ENCODE results near the gene GOLGA6L10. TPM values are rescaled to one million over a fixed set of nuclear protein-coding genes. Genes with fewer than 3 reads are reported as not detected.
"Not testable (repeated sequence)": the region's sequence is repeated elsewhere in the genome, so short reads cannot be mapped to it uniquely, and the experiment has no call there.

GOLGA6L10 gene
- total and polyA plus RNA-seq, 7 experiments from 2014 or later, result 0.04 to 3.8 (median 1.0) TPM

DNA sequence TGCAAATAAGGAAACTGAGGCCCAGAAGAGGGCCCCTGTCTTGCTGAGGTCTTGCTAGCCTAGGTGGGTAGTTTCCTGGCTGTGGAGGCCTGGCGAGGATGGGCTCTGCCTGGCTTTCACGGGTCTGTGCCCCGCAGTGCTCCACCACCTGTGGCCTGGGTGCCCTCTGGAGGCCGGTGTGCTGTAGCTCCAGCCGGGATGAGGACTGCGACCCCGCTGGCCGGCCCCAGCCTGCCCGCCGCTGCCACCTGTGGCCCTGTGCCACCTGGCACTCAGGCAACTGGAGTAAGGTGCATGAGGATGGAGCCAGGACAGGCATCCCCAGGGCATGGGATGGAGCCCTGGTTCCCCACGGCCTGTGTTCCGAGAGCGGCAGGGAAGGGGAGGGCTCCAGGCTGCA, 20.2 kb downstream of the GOLGA6L10 start:
- H3K36me3 Mint-ChIP-seq; H3K27ac ChIP-seq (ENCODE audit: low read depth, low read length); H3K4me1 Mint-ChIP-seq; intact Hi-C loops (cut with micrococcal nuclease); H3K27me3 ChIP-seq (ENCODE audit: control insufficient read depth in 2 of 2, insufficient read depth in 2 of 2, low read length in 2 of 2); POLR2A ChIA-PET; H3K9me3 ChIP-seq (ENCODE audit: control insufficient read depth in 2 of 3, low read length in 3 of 3); H3K4me1 ChIP-seq (ENCODE audit: control insufficient read depth in 2 of 2, insufficient read depth in 2 of 2, low read length in 2 of 2); DNase-seq; H3K27ac Mint-ChIP-seq; H3K9me3 Mint-ChIP-seq; ATAC-seq; H3K4me3 Mint-ChIP-seq; H3K4me3 ChIP-seq (ENCODE audit: low read length); H3K36me3 ChIP-seq (ENCODE audit: control insufficient read depth in 2 of 3, insufficient read depth in 3 of 3, low read length in 3 of 3); H3K27me3 Mint-ChIP-seq; CTCF ChIA-PET: not testable (repeated sequence)

DNA sequence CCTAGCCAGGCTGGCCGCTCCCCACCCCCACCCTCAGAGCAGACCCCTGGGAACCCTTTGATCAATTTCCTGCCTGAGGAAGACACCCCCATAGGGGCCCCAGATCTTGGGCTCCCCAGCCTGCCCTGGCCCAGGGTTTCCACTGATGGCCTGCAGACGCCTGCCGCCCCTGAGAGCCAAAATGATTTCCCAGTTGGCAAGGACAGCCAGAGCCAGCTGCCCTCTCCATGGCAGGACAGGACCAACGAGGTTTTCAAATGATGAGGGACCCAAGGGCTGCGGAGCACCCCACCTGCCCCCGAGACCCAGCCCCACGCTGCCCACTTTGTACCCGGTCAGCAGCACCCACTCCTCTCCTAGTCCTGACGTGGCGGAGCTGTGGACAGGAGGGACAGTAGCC, 21.9 kb downstream of the GOLGA6L10 start:
- H3K9me3 ChIP-seq (ENCODE audit: control insufficient read depth in 2 of 3, low read length in 3 of 3); H3K4me1 ChIP-seq (ENCODE audit: control insufficient read depth in 2 of 2, insufficient read depth in 2 of 2, low read length in 2 of 2); H3K4me3 Mint-ChIP-seq; CTCF ChIA-PET; POLR2A ChIA-PET; H3K36me3 Mint-ChIP-seq; H3K4me3 ChIP-seq (ENCODE audit: low read length); H3K36me3 ChIP-seq (ENCODE audit: control insufficient read depth in 2 of 3, insufficient read depth in 3 of 3, low read length in 3 of 3); H3K27ac ChIP-seq (ENCODE audit: low read depth, low read length); ATAC-seq; H3K27ac Mint-ChIP-seq; H3K9me3 Mint-ChIP-seq; H3K27me3 Mint-ChIP-seq; DNase-seq; H3K27me3 ChIP-seq (ENCODE audit: control insufficient read depth in 2 of 2, insufficient read depth in 2 of 2, low read length in 2 of 2); H3K4me1 Mint-ChIP-seq; intact Hi-C loops (cut with micrococcal nuclease): not testable (repeated sequence)

- ATAC-seq; H3K9me3 Mint-ChIP-seq; H3K27ac ChIP-seq (ENCODE audit: low read depth, low read length); H3K36me3 ChIP-seq (ENCODE audit: control insufficient read depth in 2 of 3, insufficient read depth in 3 of 3, low read length in 3 of 3); H3K36me3 Mint-ChIP-seq; H3K27me3 Mint-ChIP-seq; H3K4me1 Mint-ChIP-seq; H3K27me3 ChIP-seq (ENCODE audit: control insufficient read depth in 2 of 2, insufficient read depth in 2 of 2, low read length in 2 of 2); DNase-seq; H3K27ac Mint-ChIP-seq; H3K4me3 Mint-ChIP-seq; intact Hi-C loops (cut with micrococcal nuclease); POLR2A ChIA-PET; H3K4me3 ChIP-seq (ENCODE audit: low read length); H3K4me1 ChIP-seq (ENCODE audit: control insufficient read depth in 2 of 2, insufficient read depth in 2 of 2, low read length in 2 of 2); CTCF ChIA-PET; H3K9me3 ChIP-seq (ENCODE audit: control insufficient read depth in 2 of 3, low read length in 3 of 3): not testable (repeated sequence)
These were observed 22.4 kb downstream of the GOLGA6L10 start for GRCh38 chr15:82326896-82327295.

GRCh38 chr15:82325646-82326045, 23.6 kb downstream of the GOLGA6L10 start:
- H3K27ac Mint-ChIP-seq; H3K36me3 Mint-ChIP-seq; intact Hi-C loops (cut with micrococcal nuclease); ATAC-seq; H3K27me3 ChIP-seq (ENCODE audit: control insufficient read depth in 2 of 2, insufficient read depth in 2 of 2, low read length in 2 of 2); H3K36me3 ChIP-seq (ENCODE audit: control insufficient read depth in 2 of 3, insufficient read depth in 3 of 3, low read length in 3 of 3); H3K4me1 ChIP-seq (ENCODE audit: control insufficient read depth in 2 of 2, insufficient read depth in 2 of 2, low read length in 2 of 2); H3K9me3 ChIP-seq (ENCODE audit: control insufficient read depth in 2 of 3, low read length in 3 of 3); POLR2A ChIA-PET; H3K27ac ChIP-seq (ENCODE audit: low read depth, low read length); H3K4me3 Mint-ChIP-seq; DNase-seq; CTCF ChIA-PET; H3K4me3 ChIP-seq (ENCODE audit: low read length); H3K4me1 Mint-ChIP-seq; H3K9me3 Mint-ChIP-seq; H3K27me3 Mint-ChIP-seq: not testable (repeated sequence)

GRCh38 chr15:82324831-82325230, 24.4 kb downstream of the GOLGA6L10 start:
- H3K4me1 ChIP-seq (ENCODE audit: control insufficient read depth in 2 of 2, insufficient read depth in 2 of 2, low read length in 2 of 2); H3K36me3 ChIP-seq (ENCODE audit: control insufficient read depth in 2 of 3, insufficient read depth in 3 of 3, low read length in 3 of 3); ATAC-seq; H3K27me3 ChIP-seq (ENCODE audit: control insufficient read depth in 2 of 2, insufficient read depth in 2 of 2, low read length in 2 of 2); H3K27ac ChIP-seq (ENCODE audit: low read depth, low read length); intact Hi-C loops (cut with micrococcal nuclease); H3K36me3 Mint-ChIP-seq; CTCF ChIA-PET; H3K27ac Mint-ChIP-seq; H3K4me3 ChIP-seq (ENCODE audit: low read length); H3K4me1 Mint-ChIP-seq; H3K4me3 Mint-ChIP-seq; H3K9me3 ChIP-seq (ENCODE audit: control insufficient read depth in 2 of 3, low read length in 3 of 3); H3K27me3 Mint-ChIP-seq; DNase-seq; POLR2A ChIA-PET; H3K9me3 Mint-ChIP-seq: not testable (repeated sequence)

GRCh38 chr15:82322488-82322887, 26.8 kb downstream of the GOLGA6L10 start:
- POLR2A ChIA-PET; H3K4me1 ChIP-seq (ENCODE audit: control insufficient read depth in 2 of 2, insufficient read depth in 2 of 2, low read length in 2 of 2); H3K27me3 ChIP-seq (ENCODE audit: control insufficient read depth in 2 of 2, insufficient read depth in 2 of 2, low read length in 2 of 2); DNase-seq; ATAC-seq; H3K9me3 ChIP-seq (ENCODE audit: control insufficient read depth in 2 of 3, low read length in 3 of 3); H3K27ac ChIP-seq (ENCODE audit: low read depth, low read length); H3K9me3 Mint-ChIP-seq; H3K4me1 Mint-ChIP-seq; CTCF ChIA-PET; H3K27ac Mint-ChIP-seq; intact Hi-C loops (cut with micrococcal nuclease); H3K4me3 ChIP-seq (ENCODE audit: low read length); H3K36me3 ChIP-seq (ENCODE audit: control insufficient read depth in 2 of 3, insufficient read depth in 3 of 3, low read length in 3 of 3); H3K27me3 Mint-ChIP-seq; H3K4me3 Mint-ChIP-seq; H3K36me3 Mint-ChIP-seq: not testable (repeated sequence)

- POLR2A ChIA-PET, H3K27ac Mint-ChIP-seq, CTCF ChIA-PET: not testable (repeated sequence)
These were observed 28.4 kb downstream of the GOLGA6L10 start for GRCh38 chr15:82320861-82321260.

More at GRCh38 chr15:82320861-82321260, 28.4 kb downstream of the GOLGA6L10 start:
- H3K4me1 ChIP-seq (ENCODE audit: control insufficient read depth in 2 of 2, insufficient read depth in 2 of 2, low read length in 2 of 2); H3K27me3 Mint-ChIP-seq; H3K36me3 Mint-ChIP-seq; H3K36me3 ChIP-seq (ENCODE audit: control insufficient read depth in 2 of 3, insufficient read depth in 3 of 3, low read length in 3 of 3); H3K27ac ChIP-seq (ENCODE audit: low read depth, low read length); H3K27me3 ChIP-seq (ENCODE audit: control insufficient read depth in 2 of 2, insufficient read depth in 2 of 2, low read length in 2 of 2); H3K4me3 ChIP-seq (ENCODE audit: low read length); H3K4me3 Mint-ChIP-seq; ATAC-seq; H3K9me3 Mint-ChIP-seq; intact Hi-C loops (cut with micrococcal nuclease); H3K9me3 ChIP-seq (ENCODE audit: control insufficient read depth in 2 of 3, low read length in 3 of 3); H3K4me1 Mint-ChIP-seq; DNase-seq: not testable (repeated sequence)

Measured in naive thymus-derived CD4-positive, alpha-beta T cell (primary cell).